Measurements from ENCODE around the gene TMEM182.

Gene TMEM182

GRCh38 chr2:102768892-102769291 lies 7.1 kb downstream of the TMEM182 start:
- DNase-seq = no peak

GRCh38 chr2:102770506-102770905 lies 8.7 kb downstream of the TMEM182 start:
- DNase-seq = no peak

- no peak for DNase-seq
These were observed 9.3 kb downstream of the TMEM182 start for GRCh38 chr2:102771114-102771513.

GRCh38 chr2:102772659-102773058 lies 10.8 kb downstream of the TMEM182 start:
- DNase-seq = no peak

GRCh38 chr2:102773149-102773705 lies 11.4 kb downstream of the TMEM182 start:
- no peak for DNase-seq

GRCh38 chr2:102778260-102778659 lies 16.4 kb downstream of the TMEM182 start:
- DNase-seq = no peak

GRCh38 chr2:102780467-102780866 lies 18.6 kb downstream of the TMEM182 start:
- no peak for DNase-seq

- DNase-seq = no peak
These were observed 20.4 kb downstream of the TMEM182 start for GRCh38 chr2:102782187-102782586.

- no peak for DNase-seq
These were observed 21.1 kb downstream of the TMEM182 start for GRCh38 chr2:102782933-102783332.

- no peak for DNase-seq
These were observed 21.8 kb downstream of the TMEM182 start for GRCh38 chr2:102783506-102784183.

- no peak for DNase-seq
These were observed 23.1 kb downstream of the TMEM182 start for GRCh38 chr2:102784940-102785339.

- no peak for DNase-seq
These were observed 26.5 kb downstream of the TMEM182 start for GRCh38 chr2:102788216-102788884.

- DNase-seq = no peak
These were observed 27.0 kb downstream of the TMEM182 start for GRCh38 chr2:102788885-102789260.

GRCh38 chr2:102789349-102790090 lies 27.7 kb downstream of the TMEM182 start:
- DNase-seq = no peak

GRCh38 chr2:102790091-102790455 lies 28.2 kb downstream of the TMEM182 start:
- no peak for DNase-seq

GRCh38 chr2:102792568-102793208 lies 30.9 kb downstream of the TMEM182 start:
- DNase-seq = no peak

- DNase-seq = no peak
These were observed 33.8 kb downstream of the TMEM182 start for GRCh38 chr2:102795641-102796040.

- DNase-seq = no peak
These were observed 34.5 kb downstream of the TMEM182 start for GRCh38 chr2:102796337-102796736.

GRCh38 chr2:102797486-102797885 lies 35.7 kb downstream of the TMEM182 start:
- DNase-seq = no peak

GRCh38 chr2:102798181-102798580 lies 36.4 kb downstream of the TMEM182 start:
- DNase-seq = no peak

GRCh38 chr2:102801098-102801718 lies 39.4 kb downstream of the TMEM182 start:
- DNase-seq = peak; percentile 22

- DNase-seq = no peak
These were observed 40.2 kb downstream of the TMEM182 start for GRCh38 chr2:102801858-102802699.
